RWPE1 (cell line): Measurements from ENCODE around the gene F10.

Source experiments
- CTCF ChIA-PET: fragments of 350-600 bp; sonication (Branson Sonifier 250); formaldehyde crosslinking; extraction: SDS; loops from one replicate; lab custom pipeline; 2021; lab: Yijun Ruan, JAX
- POLR2A ChIA-PET: fragments of 400-600 bp; formaldehyde crosslinking; extraction: SDS; loops from one replicate; lab custom pipeline; 2020; ENCODE audit warnings: antibody characterized with exemption; ENCODE audit not compliant: low non-redundant PET; lab: Yijun Ruan, JAX
- DNase-seq: peaks from one replicate; pipeline ENCODE4 v3.0.0; 2012; ENCODE audit warnings: low spot score
- H3K27ac ChIP-seq: fragments of 450-650 bp; 2 replicates; pipeline ENCODE4 v1.5.1; 2017
- TF ChIP-seq, protein P1 (sequence below): fragments of 450-650 bp; conservative IDR thresholded peaks from 2 replicates; pipeline ENCODE4 v1.5.1; 2017; ENCODE audit warnings: low read depth, mild to moderate bottlenecking

The F10 gene

DNA sequence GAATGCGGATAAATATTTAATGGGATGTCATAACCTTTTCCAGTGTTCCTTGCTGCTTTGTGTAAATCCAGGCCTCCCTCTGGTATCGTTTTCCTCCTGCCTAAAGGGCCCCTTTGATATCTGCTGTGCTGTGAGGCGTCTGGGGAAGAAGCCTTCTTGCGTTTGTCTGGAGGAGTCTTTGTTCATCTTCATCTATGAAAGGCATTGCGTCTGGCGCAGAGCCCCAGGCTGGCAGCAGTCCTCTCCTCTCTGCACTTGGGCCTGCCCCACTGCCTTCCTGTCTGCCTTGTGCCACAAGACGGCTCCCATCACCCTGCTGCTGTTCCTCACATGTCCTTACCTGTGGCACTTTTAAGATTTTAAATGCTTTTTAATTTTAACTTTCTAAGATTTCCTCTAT lies 45.6 kb downstream of the F10 start:
- ChIA-PET CTCF (no interaction called here), POLR2A (no interaction called here)

GRCh38 chr13:113169277-113170272 lies 47.0 kb downstream of the F10 start:
- TF ChIP-seq, protein P1, sequence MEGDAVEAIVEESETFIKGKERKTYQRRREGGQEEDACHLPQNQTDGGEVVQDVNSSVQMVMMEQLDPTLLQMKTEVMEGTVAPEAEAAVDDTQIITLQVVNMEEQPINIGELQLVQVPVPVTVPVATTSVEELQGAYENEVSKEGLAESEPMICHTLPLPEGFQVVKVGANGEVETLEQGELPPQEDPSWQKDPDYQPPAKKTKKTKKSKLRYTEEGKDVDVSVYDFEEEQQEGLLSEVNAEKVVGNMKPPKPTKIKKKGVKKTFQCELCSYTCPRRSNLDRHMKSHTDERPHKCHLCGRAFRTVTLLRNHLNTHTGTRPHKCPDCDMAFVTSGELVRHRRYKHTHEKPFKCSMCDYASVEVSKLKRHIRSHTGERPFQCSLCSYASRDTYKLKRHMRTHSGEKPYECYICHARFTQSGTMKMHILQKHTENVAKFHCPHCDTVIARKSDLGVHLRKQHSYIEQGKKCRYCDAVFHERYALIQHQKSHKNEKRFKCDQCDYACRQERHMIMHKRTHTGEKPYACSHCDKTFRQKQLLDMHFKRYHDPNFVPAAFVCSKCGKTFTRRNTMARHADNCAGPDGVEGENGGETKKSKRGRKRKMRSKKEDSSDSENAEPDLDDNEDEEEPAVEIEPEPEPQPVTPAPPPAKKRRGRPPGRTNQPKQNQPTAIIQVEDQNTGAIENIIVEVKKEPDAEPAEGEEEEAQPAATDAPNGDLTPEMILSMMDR = no peak
- H3K27ac ChIP-seq = no peak overlapping the region
- ChIA-PET POLR2A (no interaction called here), CTCF (interaction anchor here (0.6 kb wide), 1 partner anchor 8 kb away, joined by 4 read pairs; no protein-coding TSS in a partner anchor)
- DNase-seq = no peak

More for the DNA sequence above, 45.6 kb downstream of the F10 start:
- TF ChIP-seq, protein P1 = no peak
- no peak for DNase-seq
- no peak overlapping the region for H3K27ac ChIP-seq

GRCh38 chr13:113170511-113170910 lies 47.9 kb downstream of the F10 start:
- ChIA-PET POLR2A (no interaction called here), CTCF (no interaction called here)
- TF ChIP-seq, protein P1 = no peak
- no peak for DNase-seq
- no peak overlapping the region for H3K27ac ChIP-seq

GRCh38 chr13:113171250-113172125 lies 48.9 kb downstream of the F10 start:
- CTCF ChIA-PET = no interaction called here
- TF ChIP-seq, protein P1 = no peak
- H3K27ac ChIP-seq = no peak overlapping the region
- POLR2A ChIA-PET = no interaction called here
- no peak for DNase-seq

GRCh38 chr13:113172419-113172926 lies 49.9 kb downstream of the F10 start:
- CTCF ChIA-PET = no interaction called here
- DNase-seq = no peak
- POLR2A ChIA-PET = no interaction called here
- peak overlapping the region; percentile 4; the same call in 1 of the 2 replicates for H3K27ac ChIP-seq
- TF ChIP-seq, protein P1 = no peak

GRCh38 chr13:113176280-113176679 lies 53.7 kb downstream of the F10 start:
- CTCF ChIA-PET = no interaction called here
- TF ChIP-seq, protein P1 = no peak
- DNase-seq = no peak
- peak overlapping the region; percentile 38; the same call in 1 of the 2 replicates for H3K27ac ChIP-seq
- POLR2A ChIA-PET = no interaction called here
